GM12878 (cell line): Measurements from ENCODE around the gene ARRB2. TPM values are rescaled to one million over a fixed set of nuclear protein-coding genes. Genes with fewer than 3 reads are reported as not detected.

Source experiments
- ATAC-seq: fragments of 200-7000 bp; cut with Tn5 transposase; 3 replicates; pipeline ENCODE4 v1.9.1; 2020; ENCODE audit warnings: mild to moderate bottlenecking, moderate library complexity
- BruUV-seq: library from RNA; stranded (reverse); fragments of 400-500 nt; replicated peaks from 2 replicates; lab custom pipeline; 2021; lab: Mats Ljungman, UMichigan
- CTCF ChIA-PET: fragments of 300-600 bp; sonication (Branson Sonifier 250); formaldehyde crosslinking; extraction: SDS; loops from one replicate; lab custom pipeline; 2021; ENCODE audit warnings: inconsistent platforms; lab: Yijun Ruan, JAX
- POLR2A ChIA-PET: fragments of 350-600 bp; formaldehyde crosslinking; extraction: SDS; loops from one replicate; lab custom pipeline; 2021; ENCODE audit warnings: inconsistent platforms; lab: Charles Lee
- RAD21 ChIA-PET: fragments of 300-600 bp; sonication (Branson Sonifier 250); formaldehyde crosslinking; loops from one replicate; lab custom pipeline; 2023; ENCODE audit warnings: antibody characterized with exemption; ENCODE audit not compliant: unreplicated experiment; lab: Charles Lee
- SMC1A ChIA-PET: fragments of 300-600 bp; sonication (Branson Sonifier 250); formaldehyde crosslinking; loops from one replicate; lab custom pipeline; 2023; ENCODE audit not compliant: unreplicated experiment, uncharacterized antibody; lab: Charles Lee
- DNase-seq: peaks from one replicate; pipeline ENCODE4 v3.0.0-alpha.2; 2011; ENCODE audit warnings: low read depth, low spot score
- FAIRE-seq: peaks from 3 replicates; lab custom pipeline; 2011; peaks lifted over from hg19 to GRCh38; lab: Jason Lieb, UNC
- H2AFZ ChIP-seq: 2 replicates; pipeline ENCODE4 v1.6.0; 2011; ENCODE audit warnings: low read depth, low read length, control low read depth; ENCODE audit not compliant: control insufficient read depth
- H3K27ac ChIP-seq: 2 replicates; pipeline ENCODE4 v1.5.1; 2011; ENCODE audit warnings: control low read depth; ENCODE audit not compliant: control insufficient read depth, insufficient read depth
- H3K27me3 ChIP-seq, 2 experiments: replicated peaks in 1 of 2; 2 replicates each; pipeline versions ENCODE4 v1.6.0 to v1.6.1; 2011; ENCODE audit warnings: low read length in 1 of 2; ENCODE audit not compliant: control insufficient read depth in 2 of 2, insufficient read depth in 2 of 2
- H3K36me3 ChIP-seq, 2 experiments: 2 replicates each; pipeline ENCODE4 v1.5.1; 2011; ENCODE audit warnings: low read length in 1 of 2; ENCODE audit not compliant: control insufficient read depth in 2 of 2, insufficient read depth in 2 of 2
- H3K4me1 ChIP-seq: 2 replicates; pipeline ENCODE4 v1.6.1; 2011; ENCODE audit warnings: mild to moderate bottlenecking, low read length, moderate library complexity, mixed read lengths; ENCODE audit not compliant: control insufficient read depth, insufficient read depth
- H3K4me2 ChIP-seq: 2 replicates; pipeline ENCODE4 v1.6.0; 2011; ENCODE audit warnings: control low read depth; ENCODE audit not compliant: control insufficient read depth, insufficient read depth
- H3K4me3 ChIP-seq: fragments of 200-600 bp; sonication (generic); 2 replicates; pipeline ENCODE4 v1.5.1; 2016
- H3K79me2 ChIP-seq: 2 replicates; pipeline ENCODE4 v1.6.0; 2011; ENCODE audit warnings: low read length; ENCODE audit not compliant: control insufficient read depth, insufficient read depth
- H3K9ac ChIP-seq: 2 replicates; pipeline ENCODE4 v1.8.0; 2011; ENCODE audit warnings: low read length, control low read depth, mixed read lengths; ENCODE audit not compliant: control insufficient read depth, insufficient read depth
- H3K9me3 ChIP-seq: replicated peaks from 3 replicates; pipeline ENCODE4 v1.5.1; 2011; ENCODE audit warnings: mild to moderate bottlenecking, low read length; ENCODE audit not compliant: control insufficient read depth, insufficient read depth
- H4K20me1 ChIP-seq: 2 replicates; pipeline ENCODE4 v1.6.0; 2011; ENCODE audit not compliant: control insufficient read depth, insufficient read depth
- EGR1 ChIP-seq, 2 experiments: IDR thresholded peaks; 1 replicate in 1 of 2; 2 replicates in 1 of 2; pipeline ENCODE4 v1.6.1; 2011 to 2012; ENCODE audit warnings: low read depth in 2 of 2, low read length in 2 of 2, borderline replicate concordance in 1 of 2, mild to moderate bottlenecking in 1 of 2, moderate library complexity in 1 of 2
- FOXK2 ChIP-seq: fragments of 450-650 bp; IDR thresholded peaks from 2 replicates; pipeline ENCODE4 v1.6.1; 2017; ENCODE audit warnings: mild to moderate bottlenecking, moderate library complexity
- MYC ChIP-seq: IDR thresholded peaks from 2 replicates; pipeline ENCODE4 v1.6.1; 2011; ENCODE audit warnings: mild to moderate bottlenecking, low read length, moderate library complexity, inconsistent platforms; ENCODE audit not compliant: insufficient read depth, insufficient replicate concordance, insufficient read length, severe bottlenecking
- NR2C1 ChIP-seq: fragments of 450-650 bp; IDR thresholded peaks from 2 replicates; pipeline ENCODE4 v1.6.1; 2017; ENCODE audit warnings: antibody characterized with exemption, mild to moderate bottlenecking, moderate library complexity
- NR2F1 ChIP-seq: fragments of 450-650 bp; conservative IDR thresholded peaks from 2 replicates; pipeline ENCODE4 v1.6.1; 2017; ENCODE audit warnings: mild to moderate bottlenecking
- PAX5 ChIP-seq: IDR thresholded peaks from 2 replicates; pipeline ENCODE4 v1.6.1; 2011; ENCODE audit warnings: low read depth, low read length, borderline replicate concordance
- PBX3 ChIP-seq: IDR thresholded peaks from 2 replicates; pipeline ENCODE4 v1.6.1; 2011; ENCODE audit warnings: mild to moderate bottlenecking, low read depth, low read length, moderate library complexity; ENCODE audit not compliant: insufficient replicate concordance
- PML ChIP-seq: IDR thresholded peaks from 2 replicates; pipeline ENCODE4 v1.6.1; 2012; ENCODE audit warnings: low read length, inconsistent platforms
- ZBTB4 ChIP-seq: fragments of 450-650 bp; formaldehyde crosslinking; IDR thresholded peaks from 2 replicates; pipeline ENCODE4 v1.4.0; 2022; ENCODE audit warnings: mild to moderate bottlenecking, moderate library complexity
- ZNF592 ChIP-seq: fragments of 450-650 bp; IDR thresholded peaks from 2 replicates; pipeline ENCODE4 v1.6.1; 2017; ENCODE audit warnings: mild to moderate bottlenecking, moderate library complexity
- WGBS: methylation state at CpG from one replicate; pipeline ENCODE4 v1.1.6; 2016; ENCODE audit warnings: low lambda C conversion rate; ENCODE audit not compliant: insufficient replicate concordance, insufficient coverage; ENCODE audit errors: missing lambda C conversion rate; 5-methylcytosine and 5-hydroxymethylcytosine counted together
- in situ Hi-C: fragments of 300-500 bp; cut with MboI; formaldehyde crosslinking; loops from 9 replicates; pipeline ENCODE4 v1.14.3; 2018; ENCODE audit warnings: mixed read lengths
- intact Hi-C: fragments of 100-400 bp; cut with micrococcal nuclease; formaldehyde crosslinking; loops from one replicate; pipeline ENCODE4 v1.14.2; 2022; ENCODE audit not compliant: unreplicated experiment
- polyA plus RNA-seq, 11 experiments: library from polyadenylated mRNA; depleted of rRNA in 4 of 11; unstranded in 6 of 11; stranded (reverse) in 5 of 11; fragments of >200 nt; fragmentation: Nextera tagmentation in 4 of 11; fragmentation: Illumina TruSeq in 1 of 11; extraction: Ambion mirVana in 4 of 11; extraction: Trizol in 1 of 11; gene quantifications; 1 replicate in 1 of 11; 2 replicates in 10 of 11; pipeline versions ENCODE4 v1.2.1 to v1.2.3, GENCODE V29; 2011 to 2016; ENCODE audit warnings: inconsistent platforms in 2 of 11, missing spikeins in 2 of 11, low read depth in 1 of 11
- total RNA-seq, 4 experiments: library from RNA; depleted of rRNA in 3 of 4; stranded (reverse); fragments of >200 nt in 3 of 4; fragmentation: Illumina TruSeq in 1 of 4; extraction: Trizol in 1 of 4; gene quantifications; 2 replicates each; pipeline versions ENCODE4 v1.2.1 to v1.2.3, GENCODE V29; 2013 to 2021
- TF ChIP-seq, protein P1 (sequence below): fragments of 450-650 bp; IDR thresholded peaks from 2 replicates; pipeline ENCODE4 v1.6.1; 2017; ENCODE audit warnings: low read depth, mild to moderate bottlenecking, moderate library complexity
- TF ChIP-seq, protein P2 (sequence below): IDR thresholded peaks from 2 replicates; pipeline ENCODE4 v1.6.1; 2012; ENCODE audit warnings: low read depth, low read length, improper control_type of control experiment

The ARRB2 gene
- total and polyA plus RNA-seq, 10 of the 15 experiments (the other 5 are each of a cell fraction or from before 2014, with no cell fraction given), result 6.5 to 75.2 (median 43.1) TPM

DNA sequence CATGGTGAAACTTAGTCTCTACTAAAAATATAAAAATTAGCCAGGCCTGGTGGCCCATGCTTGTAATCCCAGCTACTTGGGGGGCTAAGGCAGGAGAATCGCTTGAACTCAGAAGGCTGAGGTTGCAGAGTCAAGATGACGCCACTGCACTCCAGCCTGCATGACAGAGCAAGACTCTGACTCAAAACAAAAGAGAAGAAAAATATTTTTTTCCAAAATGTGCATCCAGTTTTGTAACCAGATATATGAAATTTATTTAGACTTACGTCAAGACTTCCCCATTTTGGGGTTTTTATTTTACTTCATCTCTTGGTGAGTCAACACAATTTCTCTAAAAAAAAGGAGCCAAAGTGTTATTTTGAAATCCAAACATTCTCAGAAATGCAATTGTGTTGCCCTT is 55.8 kb downstream of the ARRB2 start:
- Histone ChIP-seq H3K4me3 (no peak overlapping the region), H3K27ac (no peak overlapping the region), H3K4me2 (no peak overlapping the region), H4K20me1 (no peaks in the 10 kb centered on the region), H2AFZ (no peak overlapping the region), H3K9ac (no peak overlapping the region), H3K9me3 (no peaks in the 10 kb centered on the region), H3K4me1 (no peaks in the 10 kb centered on the region; the same call in 1 of the 2 replicates), H3K27me3 (no peaks in the 10 kb centered on the region), H3K36me3 (no peaks in the 10 kb centered on the region), H3K79me2 (no peaks in the 10 kb centered on the region)
- 31% methylated on average over 3 of the region's 3 CpGs for WGBS
- no peak for ATAC-seq
- in situ Hi-C loops (no loop called here), intact Hi-C loops (no loop called here)
- ChIA-PET POLR2A (no interaction called here), CTCF (no interaction called here), RAD21 (no interaction called here), SMC1A (no interaction called here)
- BruUV-seq, result no TSS peak
- no peak for DNase-seq
- FAIRE-seq, result no peak
- no peak for TF ChIP-seq ZNF592
- TF ChIP-seq, protein P1, sequence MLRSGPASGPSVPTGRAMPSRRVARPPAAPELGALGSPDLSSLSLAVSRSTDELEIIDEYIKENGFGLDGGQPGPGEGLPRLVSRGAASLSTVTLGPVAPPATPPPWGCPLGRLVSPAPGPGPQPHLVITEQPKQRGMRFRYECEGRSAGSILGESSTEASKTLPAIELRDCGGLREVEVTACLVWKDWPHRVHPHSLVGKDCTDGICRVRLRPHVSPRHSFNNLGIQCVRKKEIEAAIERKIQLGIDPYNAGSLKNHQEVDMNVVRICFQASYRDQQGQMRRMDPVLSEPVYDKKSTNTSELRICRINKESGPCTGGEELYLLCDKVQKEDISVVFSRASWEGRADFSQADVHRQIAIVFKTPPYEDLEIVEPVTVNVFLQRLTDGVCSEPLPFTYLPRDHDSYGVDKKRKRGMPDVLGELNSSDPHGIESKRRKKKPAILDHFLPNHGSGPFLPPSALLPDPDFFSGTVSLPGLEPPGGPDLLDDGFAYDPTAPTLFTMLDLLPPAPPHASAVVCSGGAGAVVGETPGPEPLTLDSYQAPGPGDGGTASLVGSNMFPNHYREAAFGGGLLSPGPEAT, result no peak
- TF ChIP-seq FOXK2, result no peak
- no peak for TF ChIP-seq MYC
- no peak for TF ChIP-seq PAX5
- TF ChIP-seq ZBTB4 (CRISPR knock-in tag), result no peak
- TF ChIP-seq PML, result no peak
- no peak for TF ChIP-seq NR2F1
- no peak for TF ChIP-seq PBX3
- TF ChIP-seq EGR1 (IDR thresholded peaks at IDR 0.05; ENCODE audit: borderline replicate concordance in 1 of 2, low read depth in 2 of 2, low read length in 2 of 2), result no peak
- TF ChIP-seq NR2C1, result no peak
- TF ChIP-seq, protein P2, sequence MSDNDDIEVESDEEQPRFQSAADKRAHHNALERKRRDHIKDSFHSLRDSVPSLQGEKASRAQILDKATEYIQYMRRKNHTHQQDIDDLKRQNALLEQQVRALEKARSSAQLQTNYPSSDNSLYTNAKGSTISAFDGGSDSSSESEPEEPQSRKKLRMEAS, result no peak
